Measurements from ENCODE around the gene UBL5.

DNA sequence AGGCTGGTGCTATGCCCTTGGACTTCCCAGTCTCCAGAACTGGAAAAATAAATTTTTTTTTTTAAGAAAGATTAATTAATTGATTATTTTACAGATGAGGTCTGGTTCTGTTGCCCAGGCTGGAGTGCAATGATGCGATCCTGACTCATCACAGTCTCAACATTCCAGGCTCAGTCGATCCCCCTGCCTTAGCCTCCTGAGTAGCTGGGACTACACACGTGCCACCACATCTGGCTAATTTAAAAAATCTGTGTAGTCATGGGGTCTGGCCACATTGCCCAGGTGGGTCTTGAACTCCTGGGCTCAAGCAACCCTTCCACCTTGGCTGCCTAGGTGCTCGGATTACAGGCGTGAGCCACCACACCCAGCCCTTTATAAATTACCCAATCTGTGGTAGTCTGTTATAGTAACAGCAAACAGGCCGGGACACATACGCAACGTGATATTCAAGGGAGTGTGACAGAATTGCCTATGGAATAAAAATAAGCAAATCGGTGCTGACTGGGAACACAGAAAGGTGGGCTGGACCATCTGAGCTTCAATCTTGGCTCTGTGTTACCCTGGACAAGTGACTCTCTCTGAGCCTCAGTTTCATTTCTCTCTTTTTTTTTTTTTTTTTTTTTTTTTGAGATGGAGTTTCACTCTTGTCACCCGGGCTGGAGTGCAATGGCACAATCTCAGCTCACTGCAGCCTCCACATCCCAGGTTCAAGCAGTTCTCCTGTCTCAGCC lies 50.2 kb downstream of the UBL5 start:
- TF ChIP-seq FOXM1 (IDR thresholded peaks at IDR 0.05; ENCODE audit: borderline replicate concordance) (no peak), TARDBP (IDR thresholded peaks at IDR 0.05) (no peak), BHLHE40 (IDR thresholded peaks at IDR 0.05; ENCODE audit: borderline replicate concordance) (no peak), FOXA1 (IDR thresholded peaks at IDR 0.05) (no peak), SUZ12 (IDR thresholded peaks at IDR 0.05) (no peak), ELF4 (IDR thresholded peaks at IDR 0.05) (no peak), SP1 (IDR thresholded peaks at IDR 0.05) (no peak)
- TF ChIP-seq, protein P1, sequence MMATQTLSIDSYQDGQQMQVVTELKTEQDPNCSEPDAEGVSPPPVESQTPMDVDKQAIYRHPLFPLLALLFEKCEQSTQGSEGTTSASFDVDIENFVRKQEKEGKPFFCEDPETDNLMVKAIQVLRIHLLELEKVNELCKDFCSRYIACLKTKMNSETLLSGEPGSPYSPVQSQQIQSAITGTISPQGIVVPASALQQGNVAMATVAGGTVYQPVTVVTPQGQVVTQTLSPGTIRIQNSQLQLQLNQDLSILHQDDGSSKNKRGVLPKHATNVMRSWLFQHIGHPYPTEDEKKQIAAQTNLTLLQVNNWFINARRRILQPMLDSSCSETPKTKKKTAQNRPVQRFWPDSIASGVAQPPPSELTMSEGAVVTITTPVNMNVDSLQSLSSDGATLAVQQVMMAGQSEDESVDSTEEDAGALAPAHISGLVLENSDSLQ (IDR thresholded peaks at IDR 0.05) = no peak

Data from HEK293T (cell line).